GM18951 (cell line): Measurements from ENCODE around the gene SLC44A5.

Experiments
- POLR2A ChIP-seq: IDR thresholded peaks from 4 replicates; pipeline ENCODE4 v1.6.1; 2011; ENCODE audit warnings: mild to moderate bottlenecking; ENCODE audit not compliant: insufficient read length, insufficient read depth; ENCODE audit errors: extremely low read depth
- in situ Hi-C: fragments of 300-500 bp; cut with MboI; formaldehyde crosslinking; loops from one replicate; pipeline ENCODE4 v1.12.0; 2022; ENCODE audit warnings: low sequenced_read_pairs, mixed read lengths, inconsistent platforms; ENCODE audit not compliant: unreplicated experiment

SLC44A5 gene

GRCh38 chr1:75214017-75214416, 396.9 kb downstream of the SLC44A5 start:
- no peak for TF ChIP-seq POLR2A
- in situ Hi-C loops, result no loop called here

GRCh38 chr1:75211648-75212047, 399.3 kb downstream of the SLC44A5 start:
- TF ChIP-seq POLR2A, result no peak
- in situ Hi-C loops, result no loop called here

GRCh38 chr1:75208862-75209261, 402.1 kb downstream of the SLC44A5 start:
- in situ Hi-C loops, result loop anchor here (10.0 kb wide), 1 partner anchor 424 kb away; no protein-coding TSS in a partner anchor
- TF ChIP-seq POLR2A, result no peak

- in situ Hi-C loops, result loop anchor here (10.0 kb wide), 1 partner anchor 419 kb away; no protein-coding TSS in a partner anchor
- no peak for TF ChIP-seq POLR2A
Measured at GRCh38 chr1:75203415-75204277, 407.3 kb downstream of the SLC44A5 start.

- in situ Hi-C loops, result loop anchor here (10.0 kb wide), 1 partner anchor 418 kb away; no protein-coding TSS in a partner anchor
Measured at GRCh38 chr1:75202751-75203150, 408.2 kb downstream of the SLC44A5 start.

GRCh38 chr1:75198761-75199160, 412.2 kb downstream of the SLC44A5 start:
- TF ChIP-seq POLR2A, result no peak
- in situ Hi-C loops, result no loop called here

More at GRCh38 chr1:75202751-75203150, 408.2 kb downstream of the SLC44A5 start:
- TF ChIP-seq POLR2A, result no peak

GRCh38 chr1:75198163-75198562, 412.8 kb downstream of the SLC44A5 start:
- in situ Hi-C loops, result no loop called here
- no peak for TF ChIP-seq POLR2A

GRCh38 chr1:75188892-75189291, 422.0 kb downstream of the SLC44A5 start:
- in situ Hi-C loops, result loop anchor here (10.0 kb wide), 1 partner anchor 424 kb away; no protein-coding TSS in a partner anchor
- no peak for TF ChIP-seq POLR2A

GRCh38 chr1:75181214-75181955, 429.5 kb downstream of the SLC44A5 start:
- in situ Hi-C loops, result loop anchor here (10.0 kb wide), 1 partner anchor 417 kb away; no protein-coding TSS in a partner anchor

GRCh38 chr1:75174031-75174760, 436.7 kb downstream of the SLC44A5 start:
- in situ Hi-C loops, result no loop called here
- TF ChIP-seq POLR2A, result no peak

GRCh38 chr1:75172556-75172955, 438.4 kb downstream of the SLC44A5 start:
- no peak for TF ChIP-seq POLR2A
- in situ Hi-C loops, result no loop called here

GRCh38 chr1:75171876-75172275, 439.0 kb downstream of the SLC44A5 start:
- in situ Hi-C loops, result no loop called here
- no peak for TF ChIP-seq POLR2A

GRCh38 chr1:75170981-75171380, 439.9 kb downstream of the SLC44A5 start:
- no peak for TF ChIP-seq POLR2A
- in situ Hi-C loops, result no loop called here
